Panc1 (cell line): ENCODE results near the gene SPHKAP. TPM values are rescaled to one million over a fixed set of nuclear protein-coding genes. Genes with fewer than 3 reads are reported as not detected.

ENCODE experiments used
- ATAC-seq: fragments of 200-7000 bp; cut with Tn5 transposase; 2 replicates; pipeline ENCODE4 v1.9.1; 2020; ENCODE audit warnings: mild to moderate bottlenecking, moderate library complexity
- BruUV-seq: library from RNA; stranded (reverse); fragments of 400-500 nt; replicated peaks from 2 replicates; lab custom pipeline; 2021; lab: Mats Ljungman, UMichigan
- CTCF ChIA-PET: fragments of 300-600 bp; sonication (Branson Sonifier 250); formaldehyde crosslinking; loops from one replicate; lab custom pipeline; 2022; ENCODE audit warnings: antibody characterized with exemption; lab: Charles Lee
- POLR2A ChIA-PET: fragments of 300-600 bp; sonication (Branson Sonifier 250); formaldehyde crosslinking; loops from one replicate; lab custom pipeline; 2022; ENCODE audit warnings: antibody characterized with exemption; lab: Charles Lee
- DNase-seq: peaks from one replicate; pipeline ENCODE4 v3.0.0-alpha.2; 2010; ENCODE audit warnings: low read depth, low spot score
- H3K27ac ChIP-seq: 2 replicates; pipeline ENCODE4 v1.5.1; 2011; ENCODE audit warnings: mild to moderate bottlenecking, low read length, inconsistent platforms
- H3K27me3 ChIP-seq: fragments of 200-500 bp; sonication (Bioruptor generic); 2 replicates; pipeline ENCODE4 v1.6.0; 2014; ENCODE audit warnings: low read length, inconsistent platforms; ENCODE audit not compliant: control insufficient read depth, insufficient read depth
- H3K36me3 ChIP-seq: fragments of 200-500 bp; sonication (Bioruptor generic); 2 replicates; pipeline ENCODE4 v1.5.1; 2014; ENCODE audit warnings: inconsistent platforms, mild to moderate bottlenecking, low read length, moderate library complexity; ENCODE audit not compliant: control insufficient read depth, insufficient read depth
- H3K4me1 ChIP-seq: 2 replicates; pipeline ENCODE4 v1.5.1; 2011; ENCODE audit warnings: inconsistent platforms, mild to moderate bottlenecking, low read length, moderate library complexity; ENCODE audit not compliant: control insufficient read depth, insufficient read depth
- H3K4me3 ChIP-seq, 2 experiments: 2 replicates each; pipeline ENCODE4 v1.5.1; 2011 to 2012; ENCODE audit warnings: low read depth in 2 of 2, low read length in 2 of 2, mild to moderate bottlenecking in 2 of 2, inconsistent platforms in 1 of 2, moderate library complexity in 1 of 2
- H3K9me3 ChIP-seq: fragments of 200-500 bp; sonication (Bioruptor generic); 2 replicates; pipeline ENCODE4 v1.5.1; 2014; ENCODE audit warnings: low read depth, mild to moderate bottlenecking, inconsistent platforms, low read length, moderate library complexity; ENCODE audit not compliant: control insufficient read depth, insufficient read depth
- CTCF ChIP-seq: fragments of 450-650 bp; IDR thresholded peaks from 2 replicates; pipeline ENCODE4 v1.5.1; 2017; ENCODE audit warnings: mild to moderate bottlenecking
- POLR2AphosphoS5 ChIP-seq: IDR thresholded peaks from 2 replicates; pipeline ENCODE4 v1.6.1; 2012; ENCODE audit warnings: mild to moderate bottlenecking, low read depth, low read length, moderate library complexity
- REST ChIP-seq, 2 experiments: IDR thresholded peaks; 2 replicates each; pipeline ENCODE4 v1.6.1; 2011 to 2012; ENCODE audit warnings: low read depth in 2 of 2, control low read depth in 1 of 2, low read length in 1 of 2, mild to moderate bottlenecking in 1 of 2, moderate library complexity in 1 of 2; ENCODE audit not compliant: insufficient read depth in 1 of 2
- SIN3A ChIP-seq: IDR thresholded peaks from 2 replicates; pipeline ENCODE4 v1.6.1; 2012; ENCODE audit warnings: low read depth, mild to moderate bottlenecking, low read length, moderate library complexity, borderline replicate concordance; ENCODE audit not compliant: insufficient read depth
- TCF7L2 ChIP-seq: IDR thresholded peaks from 2 replicates; pipeline ENCODE4 v1.6.1; 2011; ENCODE audit warnings: mild to moderate bottlenecking, low read depth, low read length, inconsistent platforms
- in situ Hi-C: cut with HindIII; loops from 2 replicates; pipeline ENCODE4 v1.10.0; 2016; ENCODE audit warnings: low sequenced_read_pairs, low pct_unique_long_range_greater_than_20kb
- intact Hi-C: fragments of 100-400 bp; cut with micrococcal nuclease; formaldehyde crosslinking; loops from one replicate; pipeline ENCODE4 v1.10.0; 2022; ENCODE audit not compliant: unreplicated experiment
- total RNA-seq: library from RNA; stranded (reverse); gene quantifications from one replicate; pipeline ENCODE4 v1.2.1, GENCODE V29; 2021; ENCODE audit not compliant: unreplicated experiment

Gene SPHKAP
- total RNA-seq, 1 experiment from 2014 or later: not detected

- intact Hi-C loops: no loop called here
- POLR2A ChIA-PET: no interaction called here
- TF ChIP-seq CTCF (no peak), REST (IDR thresholded peaks at IDR 0.05; ENCODE audit: insufficient read depth in 1 of 2, low read depth in 2 of 2, low read length in 1 of 2) (no peak), TCF7L2 (no peak), POLR2AphosphoS5 (no peak), SIN3A (no peak)
- in situ Hi-C loops: no loop called here
- CTCF ChIA-PET: no interaction called here
- ATAC-seq (no peak), DNase-seq (no peak)
- Histone ChIP-seq H3K27ac (no peak overlapping the region), H3K9me3 (no peaks in the 10 kb centered on the region), H3K27me3 (no peaks in the 10 kb centered on the region), H3K4me3 (no peak overlapping the region), H3K36me3 (no peaks in the 10 kb centered on the region), H3K4me1 (no peaks in the 10 kb centered on the region)
- BruUV-seq: no TSS peak
These were observed 165.1 kb downstream of the SPHKAP start for GRCh38 chr2:228016402-228016801.

- no peaks in the 10 kb centered on the region for H3K4me1 ChIP-seq
- H3K9me3 ChIP-seq: no peaks in the 10 kb centered on the region
- H3K27ac ChIP-seq: no peak overlapping the region
- H3K36me3 ChIP-seq: no peaks in the 10 kb centered on the region
- H3K4me3 ChIP-seq: no peak overlapping the region
- in situ Hi-C loops (no loop called here), intact Hi-C loops (no loop called here)
- CTCF ChIA-PET: no interaction called here
- no peaks in the 10 kb centered on the region for H3K27me3 ChIP-seq
- BruUV-seq: no TSS peak
- no peak for TF ChIP-seq REST (IDR thresholded peaks at IDR 0.05; ENCODE audit: insufficient read depth in 1 of 2, low read depth in 2 of 2, low read length in 1 of 2)
- TF ChIP-seq TCF7L2: no peak
- no peak for TF ChIP-seq POLR2AphosphoS5
- no peak for TF ChIP-seq SIN3A
- no peak for TF ChIP-seq CTCF
- POLR2A ChIA-PET: no interaction called here
- DNase-seq: no peak
- ATAC-seq: no peak
These were observed 165.7 kb downstream of the SPHKAP start for GRCh38 chr2:228015741-228016140.
